HG02763 (cell line): ENCODE measurements around the gene DOCK7.
"Not testable (repeated sequence)": the region's sequence is repeated elsewhere in the genome, so short reads cannot be mapped to it uniquely, and the experiment has no call there.

Experiments
- ATAC-seq: cut with Tn5 transposase; IDR thresholded peaks from one replicate; pipeline ENCODE4 v1.9.1; 2021; ENCODE audit warnings: mild to moderate bottlenecking, moderate library complexity; ENCODE audit not compliant: unreplicated experiment

The DOCK7 gene

DNA sequence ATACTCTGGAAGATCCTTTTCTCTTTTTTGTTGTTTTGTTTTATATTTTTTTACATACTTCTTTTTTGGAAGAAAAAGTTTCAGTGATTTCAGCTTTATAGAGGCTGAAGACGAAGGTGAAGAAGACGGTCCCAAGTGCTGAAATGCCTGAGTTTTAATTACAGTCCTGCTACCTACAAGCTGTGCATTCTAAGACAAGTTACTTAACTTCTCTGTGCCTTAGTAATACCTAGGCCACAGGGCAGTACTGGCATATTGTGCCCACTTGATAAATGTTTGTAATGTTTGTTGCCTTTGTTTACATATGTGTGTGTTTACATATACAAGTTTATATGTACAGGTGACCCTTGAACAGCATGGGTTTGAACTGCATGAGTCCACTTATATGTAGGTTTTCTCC lies 147.1 kb downstream of the DOCK7 start:
- no peak for ATAC-seq

GRCh38 chr1:62539028-62539447 lies 149.1 kb downstream of the DOCK7 start:
- ATAC-seq: no peak

DNA sequence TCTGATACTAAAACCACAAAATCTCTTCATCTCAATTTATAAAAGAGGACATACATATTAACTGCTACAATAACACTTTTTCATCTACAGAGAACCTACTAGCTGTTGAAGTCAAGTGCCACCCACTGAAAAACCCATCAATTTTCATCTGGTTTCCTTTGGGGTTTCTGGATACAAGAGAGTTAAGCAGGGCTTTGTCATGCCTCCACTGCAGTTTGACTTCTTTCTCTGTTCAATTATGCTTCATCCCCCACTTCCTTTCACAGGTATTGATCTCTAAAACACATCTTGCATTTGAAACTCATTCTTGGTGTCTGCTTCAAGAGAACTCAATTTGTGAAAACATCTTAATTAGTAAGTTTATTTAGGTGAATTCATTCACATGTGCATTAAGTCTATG lies 151.3 kb downstream of the DOCK7 start:
- ATAC-seq: no peak

DNA sequence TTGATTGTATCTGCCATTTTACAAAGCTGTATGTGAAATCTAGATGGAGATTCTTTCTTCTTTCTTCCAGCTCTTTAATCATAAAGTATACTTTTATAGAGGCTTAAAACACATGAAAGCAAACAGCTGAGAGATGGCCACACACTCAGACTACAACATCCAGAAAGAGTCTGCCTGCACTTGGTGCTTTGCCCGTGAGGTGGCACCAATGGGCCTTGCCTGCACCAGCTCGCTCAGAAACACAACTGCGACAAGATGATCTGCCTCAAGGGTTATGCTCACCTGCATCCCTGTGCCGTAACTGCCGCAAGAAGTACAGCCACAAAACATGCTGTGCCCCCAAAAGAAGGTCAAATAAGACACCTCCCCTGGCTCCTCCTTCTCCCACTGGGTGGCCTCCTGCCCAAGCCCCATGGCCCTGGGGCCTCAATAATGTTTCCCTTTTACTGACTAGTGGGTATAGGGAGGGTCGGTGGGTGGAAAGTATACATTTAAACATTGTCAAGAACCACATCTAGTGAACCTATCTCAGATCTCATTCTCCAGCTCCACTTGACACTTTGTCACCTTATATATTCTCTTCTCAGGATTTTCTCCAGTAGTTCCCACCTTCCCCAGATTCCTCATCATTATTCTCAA lies 157.6 kb downstream of the DOCK7 start:
- ATAC-seq: no peak

DNA sequence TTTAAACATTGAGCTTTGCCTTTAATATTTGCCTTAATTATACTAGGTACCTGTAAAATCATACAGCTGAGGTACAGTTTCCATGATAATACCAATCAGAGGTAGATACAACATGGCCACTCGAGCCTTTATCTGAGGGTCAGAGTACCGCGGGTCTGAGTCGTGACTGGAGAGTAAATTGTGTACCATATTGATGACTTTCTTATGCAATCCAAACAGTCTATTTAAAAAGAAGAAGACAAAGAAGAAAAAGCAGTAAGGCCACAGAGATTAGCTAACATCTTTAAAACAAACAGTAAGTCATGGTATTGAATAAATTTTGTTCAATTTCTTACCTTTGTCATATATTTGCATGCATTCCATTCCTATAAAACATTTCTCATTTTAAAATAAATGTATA lies 159.0 kb downstream of the DOCK7 start:
- no peak for ATAC-seq

DNA sequence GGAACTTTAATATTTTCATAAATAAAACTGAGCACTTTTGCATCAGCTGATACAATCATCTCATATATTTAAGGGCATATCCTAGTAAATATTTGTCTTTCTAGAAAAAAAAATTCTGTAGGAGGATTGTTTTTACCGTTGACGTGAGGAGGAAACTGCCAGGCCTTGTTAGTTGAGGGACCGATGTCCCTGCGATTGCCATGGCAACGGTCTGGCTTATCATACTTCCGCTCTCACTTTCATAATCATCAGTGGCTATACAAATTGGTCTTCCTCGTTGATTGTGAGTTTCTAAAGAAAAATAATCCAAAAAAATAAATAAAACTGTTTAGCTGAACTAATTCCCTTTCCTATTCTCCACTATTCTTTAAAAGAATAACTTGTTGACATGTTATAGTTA lies 160.2 kb downstream of the DOCK7 start:
- no peak for ATAC-seq

- ATAC-seq: not testable (repeated sequence)
Observed at GRCh38 chr1:62527346-62527745, 160.8 kb downstream of the DOCK7 start.

GRCh38 chr1:62523860-62524259 lies 164.3 kb downstream of the DOCK7 start:
- ATAC-seq: no peak

- no peak for ATAC-seq
Observed at GRCh38 chr1:62516600-62516999, 171.6 kb downstream of the DOCK7 start.

GRCh38 chr1:62514746-62515423 lies 173.3 kb downstream of the DOCK7 start:
- ATAC-seq: no peak

GRCh38 chr1:62513013-62513412 lies 175.2 kb downstream of the DOCK7 start:
- no peak for ATAC-seq

DNA sequence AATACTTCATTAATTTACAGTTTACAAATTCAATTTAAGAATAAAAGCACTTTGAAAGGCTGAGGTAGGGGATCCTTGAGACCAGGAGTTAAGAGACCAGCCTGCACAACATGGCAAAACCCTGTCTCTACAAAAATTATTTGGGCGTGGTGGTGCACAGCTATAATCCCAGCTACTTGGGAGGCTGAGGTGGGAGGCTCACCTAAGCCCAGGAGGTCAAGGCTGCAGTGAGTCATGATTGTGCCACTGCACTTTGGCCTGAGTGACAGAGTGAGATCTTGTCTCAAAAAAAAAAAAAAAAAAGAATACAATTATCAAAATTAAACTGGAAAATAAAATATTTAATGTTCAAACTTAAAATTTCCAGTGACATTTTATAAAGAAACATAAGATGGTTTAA lies 179.2 kb downstream of the DOCK7 start:
- no peak for ATAC-seq

GRCh38 chr1:62508187-62508758 lies 179.9 kb downstream of the DOCK7 start:
- no peak for ATAC-seq

DNA sequence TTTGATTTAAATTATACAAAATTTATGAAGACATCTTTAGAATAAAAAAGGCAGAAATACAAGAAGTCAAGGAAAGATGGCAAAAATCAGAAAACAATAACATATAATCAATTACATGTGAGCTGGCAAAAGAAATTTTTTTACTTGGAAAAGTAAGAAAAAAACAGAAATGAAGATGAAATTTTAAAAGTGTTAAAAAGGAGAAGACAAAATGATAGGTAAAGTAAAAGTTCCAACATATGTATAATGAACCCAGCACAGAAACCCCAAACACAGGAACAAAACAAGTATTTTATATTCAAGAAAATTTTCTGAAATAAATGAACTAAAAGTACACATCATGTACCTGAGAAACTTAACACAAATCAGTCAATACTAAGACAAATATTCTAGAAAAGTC lies 188.0 kb downstream of the DOCK7 start:
- no peak for ATAC-seq

- ATAC-seq: no peak
Observed at GRCh38 chr1:62494137-62494536, 194.0 kb downstream of the DOCK7 start.

GRCh38 chr1:62493656-62494055 lies 194.5 kb downstream of the DOCK7 start:
- no peak for ATAC-seq

DNA sequence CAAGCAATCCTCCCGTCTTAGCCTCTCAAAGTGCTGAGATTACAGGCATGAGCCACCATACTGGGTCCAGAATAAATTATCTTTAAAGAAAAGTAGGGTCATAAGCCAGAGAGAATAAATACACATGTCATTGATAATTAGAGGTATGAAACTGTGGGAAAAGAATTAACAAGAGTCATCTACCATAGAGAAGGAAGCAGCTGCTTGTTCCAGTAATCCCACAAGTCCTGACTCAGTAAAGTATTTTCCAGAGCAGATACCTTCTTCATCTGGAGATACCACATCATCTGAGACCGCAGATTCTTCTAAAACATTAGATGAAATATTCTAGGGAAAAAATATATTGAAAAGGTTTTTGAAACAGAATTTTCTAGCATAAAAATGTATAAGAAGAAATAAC lies 195.7 kb downstream of the DOCK7 start:
- ATAC-seq: no peak

- no peak for ATAC-seq
Observed at GRCh38 chr1:62487956-62488355, 200.2 kb downstream of the DOCK7 start.

GRCh38 chr1:62484824-62485468 lies 203.2 kb downstream of the DOCK7 start:
- no peak for ATAC-seq

- no peak for ATAC-seq
Observed at GRCh38 chr1:62481681-62482080, 206.5 kb downstream of the DOCK7 start.

- no peak for ATAC-seq
Observed at GRCh38 chr1:62476525-62477219, 211.5 kb downstream of the DOCK7 start.
